ENCODE results near the gene DYSF. TPM values are rescaled to one million over a fixed set of nuclear protein-coding genes. Genes with fewer than 3 reads are reported as not detected.
A peak's percentile ranks its signal among the peaks of the same experiment; 100 is the strongest.

The DYSF gene
- polyA plus RNA-seq, 4 donors, result 9.9 to 18.5 (median 17.1) TPM

- no peak for DNase-seq (ENCODE audit: low read depth in 4 of 4, low spot score in 3 of 4)
These were observed 68.1 kb downstream of the DYSF start for GRCh38 chr2:71521436-71521950.

- no peak for DNase-seq (ENCODE audit: low read depth in 4 of 4, low spot score in 3 of 4)
These were observed 71.1 kb downstream of the DYSF start for GRCh38 chr2:71524476-71524875.

GRCh38 chr2:71526141-71526540, 72.8 kb downstream of the DYSF start:
- no peak for DNase-seq (ENCODE audit: low read depth in 4 of 4, low spot score in 3 of 4)

GRCh38 chr2:71526975-71527374, 73.6 kb downstream of the DYSF start:
- no peak for DNase-seq (ENCODE audit: low read depth in 4 of 4, low spot score in 3 of 4)

GRCh38 chr2:71528131-71528591, 74.8 kb downstream of the DYSF start:
- DNase-seq (ENCODE audit: low read depth in 4 of 4, low spot score in 3 of 4), result no peak

- DNase-seq (ENCODE audit: low read depth in 4 of 4, low spot score in 3 of 4), result no peak
These were observed 75.4 kb downstream of the DYSF start for GRCh38 chr2:71528749-71529148.

- no peak for DNase-seq (ENCODE audit: low read depth in 4 of 4, low spot score in 3 of 4)
These were observed 76.8 kb downstream of the DYSF start for GRCh38 chr2:71530211-71530610.

- peak in 1 of 4 donors; percentile 10 for DNase-seq (ENCODE audit: low read depth in 4 of 4, low spot score in 3 of 4)
These were observed 77.4 kb downstream of the DYSF start for GRCh38 chr2:71530641-71531332.

GRCh38 chr2:71531522-71532047, 78.2 kb downstream of the DYSF start:
- no peak for DNase-seq (ENCODE audit: low read depth in 4 of 4, low spot score in 3 of 4)

GRCh38 chr2:71532327-71532726, 79.0 kb downstream of the DYSF start:
- no peak for DNase-seq (ENCODE audit: low read depth in 4 of 4, low spot score in 3 of 4)

GRCh38 chr2:71534201-71534600, 80.8 kb downstream of the DYSF start:
- DNase-seq (ENCODE audit: low read depth in 4 of 4, low spot score in 3 of 4), result no peak

- no peak for DNase-seq (ENCODE audit: low read depth in 4 of 4, low spot score in 3 of 4)
These were observed 81.5 kb downstream of the DYSF start for GRCh38 chr2:71534826-71535225.

- DNase-seq (ENCODE audit: low read depth in 4 of 4, low spot score in 3 of 4), result no peak
These were observed 82.2 kb downstream of the DYSF start for GRCh38 chr2:71535526-71535925.

- no peak for DNase-seq (ENCODE audit: low read depth in 4 of 4, low spot score in 3 of 4)
These were observed 82.9 kb downstream of the DYSF start for GRCh38 chr2:71536226-71536671.

- no peak for DNase-seq (ENCODE audit: low read depth in 4 of 4, low spot score in 3 of 4)
These were observed 84.9 kb downstream of the DYSF start for GRCh38 chr2:71538241-71538640.

GRCh38 chr2:71538656-71539265, 85.4 kb downstream of the DYSF start:
- DNase-seq (ENCODE audit: low read depth in 4 of 4, low spot score in 3 of 4), result no peak

GRCh38 chr2:71540818-71541217, 87.5 kb downstream of the DYSF start:
- no peak for DNase-seq (ENCODE audit: low read depth in 4 of 4, low spot score in 3 of 4)

- no peak for DNase-seq (ENCODE audit: low read depth in 4 of 4, low spot score in 3 of 4)
These were observed 91.7 kb downstream of the DYSF start for GRCh38 chr2:71544919-71545571.

GRCh38 chr2:71545572-71546274, 92.4 kb downstream of the DYSF start:
- DNase-seq (ENCODE audit: low read depth in 4 of 4, low spot score in 3 of 4), result peak; percentile 58 to 67 (median 60)

- DNase-seq (ENCODE audit: low read depth in 4 of 4, low spot score in 3 of 4), result no peak
These were observed 92.9 kb downstream of the DYSF start for GRCh38 chr2:71546275-71546638.

GRCh38 chr2:71546777-71547281, 93.5 kb downstream of the DYSF start:
- DNase-seq (ENCODE audit: low read depth in 4 of 4, low spot score in 3 of 4), result no peak
